ENCODE measurements around the gene ALLC.
"Not testable (repeated sequence)": the region's sequence is repeated elsewhere in the genome, so short reads cannot be mapped to it uniquely, and the experiment has no call there.

Gene ALLC

GRCh38 chr2:3633089-3633981 lies 24.7 kb upstream of the ALLC start:
- DNase-seq (ENCODE audit: low read depth), result peak; percentile 77
- H3K4me3 ChIP-seq (ENCODE audit: control insufficient read depth, low read depth, low read length), result no peak overlapping the region
- no peak for TF ChIP-seq CTCF (conservative IDR thresholded peaks at IDR 0.05; ENCODE audit: control insufficient read depth, insufficient read depth, low read depth, low read length)

- H3K4me3 ChIP-seq (ENCODE audit: control insufficient read depth, low read depth, low read length), result no peak overlapping the region
- TF ChIP-seq CTCF (conservative IDR thresholded peaks at IDR 0.05; ENCODE audit: control insufficient read depth, insufficient read depth, low read depth, low read length), result no peak
- DNase-seq (ENCODE audit: low read depth), result no peak
Observed at GRCh38 chr2:3633982-3634595, 23.9 kb upstream of the ALLC start.

- no peak for DNase-seq (ENCODE audit: low read depth)
- H3K4me3 ChIP-seq (ENCODE audit: control insufficient read depth, low read depth, low read length), result no peak overlapping the region
Observed at GRCh38 chr2:3634596-3635121, 23.3 kb upstream of the ALLC start.

GRCh38 chr2:3635171-3635974 lies 22.6 kb upstream of the ALLC start:
- no peak overlapping the region for H3K4me3 ChIP-seq (ENCODE audit: control insufficient read depth, low read depth, low read length)
- DNase-seq (ENCODE audit: low read depth), result no peak
- TF ChIP-seq CTCF (conservative IDR thresholded peaks at IDR 0.05; ENCODE audit: control insufficient read depth, insufficient read depth, low read depth, low read length), result no peak

More at GRCh38 chr2:3634596-3635121, 23.3 kb upstream of the ALLC start:
- TF ChIP-seq CTCF (conservative IDR thresholded peaks at IDR 0.05; ENCODE audit: control insufficient read depth, insufficient read depth, low read depth, low read length), result no peak

- not testable (repeated sequence) for DNase-seq (ENCODE audit: low read depth); H3K4me3 ChIP-seq (ENCODE audit: control insufficient read depth, low read depth, low read length)
Observed at GRCh38 chr2:3635975-3636327, 22.0 kb upstream of the ALLC start.

GRCh38 chr2:3636586-3637310 lies 21.3 kb upstream of the ALLC start:
- no peak for DNase-seq (ENCODE audit: low read depth)
- H3K4me3 ChIP-seq (ENCODE audit: control insufficient read depth, low read depth, low read length), result no peak overlapping the region
- TF ChIP-seq CTCF (conservative IDR thresholded peaks at IDR 0.05; ENCODE audit: control insufficient read depth, insufficient read depth, low read depth, low read length), result no peak
